GM18873 (cell line): Measurements from ENCODE around the gene SLC25A28.
"Not testable (repeated sequence)": the region's sequence is repeated elsewhere in the genome, so short reads cannot be mapped to it uniquely, and the experiment has no call there.

Experiments
- ATAC-seq: cut with Tn5 transposase; IDR thresholded peaks from one replicate; pipeline ENCODE4 v1.9.1; 2021; ENCODE audit warnings: mild to moderate bottlenecking, moderate library complexity, moderate number of reproducible peaks; ENCODE audit not compliant: unreplicated experiment, low FRiP score

SLC25A28 gene

GRCh38 chr10:99629625-99629978, 9.4 kb upstream of the SLC25A28 start:
- no peak for ATAC-seq

- no peak for ATAC-seq
Measured at GRCh38 chr10:99628923-99629624, 8.8 kb upstream of the SLC25A28 start.

GRCh38 chr10:99625124-99625523, 4.9 kb upstream of the SLC25A28 start:
- ATAC-seq: not testable (repeated sequence)

- no peak for ATAC-seq
Measured at GRCh38 chr10:99623919-99624318, 3.7 kb upstream of the SLC25A28 start.

- ATAC-seq: no peak
Measured at GRCh38 chr10:99621454-99622251, 1.4 kb upstream of the SLC25A28 start.

GRCh38 chr10:99620711-99621453, 643 bp upstream of the SLC25A28 start:
- ATAC-seq: no peak

- ATAC-seq: no peak
Measured at GRCh38 chr10:99619090-99619800, 994 bp downstream of the SLC25A28 start.

- no peak for ATAC-seq
Measured at GRCh38 chr10:99617696-99618095, 2.5 kb downstream of the SLC25A28 start.

GRCh38 chr10:99615426-99615825, 4.8 kb downstream of the SLC25A28 start:
- ATAC-seq: no peak

GRCh38 chr10:99612167-99612831, 7.9 kb downstream of the SLC25A28 start:
- no peak for ATAC-seq

- no peak for ATAC-seq
Measured at GRCh38 chr10:99611326-99611725, 8.9 kb downstream of the SLC25A28 start.

- ATAC-seq: no peak
Measured at GRCh38 chr10:99610221-99610620, 10.0 kb downstream of the SLC25A28 start.

GRCh38 chr10:99609186-99609585, 11.1 kb downstream of the SLC25A28 start:
- no peak for ATAC-seq

- no peak for ATAC-seq
Measured at GRCh38 chr10:99605351-99605750, 14.9 kb downstream of the SLC25A28 start.

- no peak for ATAC-seq
Measured at GRCh38 chr10:99604862-99605261, 15.4 kb downstream of the SLC25A28 start.

GRCh38 chr10:99598781-99599509, 21.3 kb downstream of the SLC25A28 start:
- ATAC-seq: no peak

GRCh38 chr10:99598011-99598410, 22.2 kb downstream of the SLC25A28 start:
- ATAC-seq: no peak

- not testable (repeated sequence) for ATAC-seq
Measured at GRCh38 chr10:99596708-99597107, 23.5 kb downstream of the SLC25A28 start.

GRCh38 chr10:99595770-99596465, 24.3 kb downstream of the SLC25A28 start:
- ATAC-seq: no peak
